Omental fat pad (tissue), 4 donors: ENCODE measurements around the gene PDCD4. TPM values are rescaled to one million over a fixed set of nuclear protein-coding genes. Genes with fewer than 3 reads are reported as not detected.

Experiments used
- ATAC-seq: fragments of 150-250 bp; one replicate; pipeline ENCODE4 v1.9.1; 2016; ENCODE audit warnings: mild to moderate bottlenecking, moderate library complexity; ENCODE audit not compliant: low FRiP score
- DNase-seq: peaks from one replicate; pipeline ENCODE4 v3.0.0-alpha.2; 2019; ENCODE audit warnings: low spot score
- total RNA-seq, 4 donors: library from RNA; depleted of rRNA; stranded (reverse); fragments of >200 nt; gene quantifications; one replicate each; pipeline ENCODE4 v1.1.0, GENCODE V29; 2016
- TF ChIP-seq, protein P1 (sequence below), 3 donors: fragments of 450-650 bp; IDR thresholded peaks; one replicate each; pipeline ENCODE4 v1.5.1; 2016 to 2017; ENCODE audit warnings: antibody characterized with exemption in 3 of 3, mild to moderate bottlenecking in 3 of 3, moderate library complexity in 2 of 3

PDCD4 gene
- total RNA-seq, 4 donors from 2014 or later: 69.7 to 127 (median 102) TPM

DNA sequence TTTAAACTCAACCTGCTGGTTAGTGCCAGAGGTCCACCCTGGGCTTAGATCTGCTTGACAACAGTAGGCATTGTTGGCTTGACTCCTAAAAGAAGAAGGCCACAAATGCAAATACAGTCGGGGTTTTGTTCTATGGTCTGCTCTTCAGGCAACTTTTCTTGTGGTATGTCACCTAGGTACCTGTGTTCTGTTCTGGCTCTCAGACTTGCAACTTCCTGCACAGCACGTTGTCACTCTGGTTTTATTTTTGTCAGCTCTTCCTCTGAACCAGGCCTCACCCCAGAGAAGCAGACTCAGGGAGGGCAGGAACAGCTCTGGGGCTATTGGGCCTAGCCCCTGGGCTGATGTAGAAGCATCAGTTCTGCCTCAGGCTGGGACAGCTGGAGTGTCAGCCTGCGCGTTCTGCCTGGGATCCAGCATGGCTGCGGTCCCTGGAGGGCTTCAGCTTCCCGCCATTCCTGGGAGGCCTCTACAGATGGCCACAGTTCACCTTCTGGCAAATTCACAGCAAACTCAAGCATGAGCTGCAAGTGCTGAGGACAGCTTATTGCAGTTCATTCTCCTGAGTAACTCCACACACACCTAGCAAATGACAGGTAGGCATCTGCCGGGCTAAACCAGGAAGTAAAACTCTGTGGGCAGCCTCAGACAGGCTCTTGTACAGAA is 11.0 kb upstream of the PDCD4 start:
- TF ChIP-seq, protein P1, sequence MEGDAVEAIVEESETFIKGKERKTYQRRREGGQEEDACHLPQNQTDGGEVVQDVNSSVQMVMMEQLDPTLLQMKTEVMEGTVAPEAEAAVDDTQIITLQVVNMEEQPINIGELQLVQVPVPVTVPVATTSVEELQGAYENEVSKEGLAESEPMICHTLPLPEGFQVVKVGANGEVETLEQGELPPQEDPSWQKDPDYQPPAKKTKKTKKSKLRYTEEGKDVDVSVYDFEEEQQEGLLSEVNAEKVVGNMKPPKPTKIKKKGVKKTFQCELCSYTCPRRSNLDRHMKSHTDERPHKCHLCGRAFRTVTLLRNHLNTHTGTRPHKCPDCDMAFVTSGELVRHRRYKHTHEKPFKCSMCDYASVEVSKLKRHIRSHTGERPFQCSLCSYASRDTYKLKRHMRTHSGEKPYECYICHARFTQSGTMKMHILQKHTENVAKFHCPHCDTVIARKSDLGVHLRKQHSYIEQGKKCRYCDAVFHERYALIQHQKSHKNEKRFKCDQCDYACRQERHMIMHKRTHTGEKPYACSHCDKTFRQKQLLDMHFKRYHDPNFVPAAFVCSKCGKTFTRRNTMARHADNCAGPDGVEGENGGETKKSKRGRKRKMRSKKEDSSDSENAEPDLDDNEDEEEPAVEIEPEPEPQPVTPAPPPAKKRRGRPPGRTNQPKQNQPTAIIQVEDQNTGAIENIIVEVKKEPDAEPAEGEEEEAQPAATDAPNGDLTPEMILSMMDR (IDR thresholded peaks at IDR 0.05): no peak
- ATAC-seq (no peak), DNase-seq (no peak)

DNA sequence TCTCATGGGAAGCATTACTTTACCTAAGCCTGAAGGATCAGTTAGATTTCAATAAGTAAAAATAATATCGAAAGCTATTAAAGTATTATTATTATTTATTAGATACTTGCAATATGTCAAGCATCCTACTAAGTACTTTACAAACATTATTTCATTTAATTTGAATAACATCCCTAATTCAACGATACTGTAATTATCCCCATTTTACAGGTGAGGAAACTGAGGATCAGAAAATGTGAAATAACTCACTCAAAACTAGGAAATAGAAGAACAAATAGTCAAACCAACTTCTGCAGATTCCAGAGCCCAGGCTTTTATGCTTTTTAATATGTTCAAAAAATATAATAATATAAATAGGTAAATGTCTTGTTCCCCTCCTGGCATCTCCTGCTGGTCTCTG is 10.3 kb upstream of the PDCD4 start:
- TF ChIP-seq, protein P1 (IDR thresholded peaks at IDR 0.05): no peak
- no peak for DNase-seq

DNA sequence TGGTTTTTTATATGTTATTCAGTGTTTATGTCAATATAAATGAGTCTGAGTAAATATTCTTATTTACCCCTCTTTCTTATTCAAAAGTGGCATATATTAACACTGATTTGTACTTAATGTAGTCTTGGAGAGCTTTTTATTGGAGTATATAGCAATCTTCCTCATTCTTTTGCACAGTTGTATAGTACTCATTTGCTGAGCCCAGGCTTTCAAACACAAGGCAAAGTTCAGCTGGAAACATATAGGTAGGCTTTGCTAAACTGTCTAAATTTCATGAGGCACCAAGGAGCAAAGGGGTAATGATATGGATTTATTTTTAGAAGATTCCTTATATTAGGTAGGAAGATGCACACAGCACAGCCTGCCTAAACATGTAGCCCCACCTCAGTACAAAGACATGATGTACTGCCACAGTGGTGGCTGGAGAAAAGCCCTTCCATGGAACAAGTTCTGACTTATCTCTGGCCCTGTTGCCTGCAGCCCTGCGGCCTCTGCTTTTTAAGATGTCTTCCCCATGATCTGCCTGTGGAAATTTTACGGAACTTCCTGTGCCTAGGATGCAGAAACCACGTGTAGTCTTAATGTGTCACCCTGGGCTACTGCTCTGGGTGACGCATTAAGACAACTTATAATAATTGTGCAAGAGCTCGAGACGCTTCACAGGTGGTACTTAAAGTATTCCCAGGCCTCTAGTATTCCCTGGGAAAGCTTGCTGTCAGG is 9.6 kb upstream of the PDCD4 start:
- ATAC-seq: no peak
- DNase-seq: no peak
- TF ChIP-seq, protein P1 (IDR thresholded peaks at IDR 0.05): no peak

More for the DNA sequence above, 10.3 kb upstream of the PDCD4 start:
- ATAC-seq: no peak

DNA sequence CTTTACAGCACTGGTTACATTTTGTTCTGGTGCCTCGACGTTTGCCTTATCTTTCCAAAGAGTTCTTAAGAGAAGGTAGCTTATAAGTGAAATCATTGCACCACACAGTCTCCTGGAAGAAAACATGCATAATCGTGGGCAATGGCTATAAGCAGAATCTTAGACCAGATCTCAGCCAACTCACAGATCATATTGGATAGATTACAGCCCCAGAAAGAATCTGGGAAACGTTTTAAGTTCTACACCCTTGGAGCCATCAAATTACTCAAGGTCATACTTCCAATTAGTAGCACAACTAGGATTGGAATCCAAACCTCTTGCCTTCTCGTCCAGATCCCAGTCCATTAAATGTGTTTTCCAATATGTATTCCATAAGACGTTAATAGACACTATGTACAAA is 8.8 kb upstream of the PDCD4 start:
- TF ChIP-seq, protein P1 (IDR thresholded peaks at IDR 0.05): no peak
- no peak for ATAC-seq
- no peak for DNase-seq

DNA sequence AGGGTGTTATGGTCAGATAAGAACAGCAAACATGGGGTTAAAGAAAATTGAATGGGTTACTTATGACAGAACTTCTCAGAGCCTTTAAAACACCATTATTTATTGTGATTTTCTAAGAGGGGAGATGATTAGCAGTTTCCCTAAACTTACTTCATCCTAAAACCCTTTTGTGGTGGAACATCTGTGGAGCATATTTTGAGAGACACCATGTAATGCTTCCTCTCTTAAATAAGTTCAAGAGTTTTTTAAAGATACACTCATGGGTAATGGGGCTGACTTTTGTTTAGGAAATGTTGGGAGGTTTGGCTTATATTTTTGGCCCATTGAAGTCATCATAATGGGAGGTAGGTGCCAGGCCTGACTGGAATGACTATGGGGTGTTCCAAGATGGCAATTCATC is 8.4 kb upstream of the PDCD4 start:
- DNase-seq: no peak
- ATAC-seq: no peak
- TF ChIP-seq, protein P1 (IDR thresholded peaks at IDR 0.05): no peak

DNA sequence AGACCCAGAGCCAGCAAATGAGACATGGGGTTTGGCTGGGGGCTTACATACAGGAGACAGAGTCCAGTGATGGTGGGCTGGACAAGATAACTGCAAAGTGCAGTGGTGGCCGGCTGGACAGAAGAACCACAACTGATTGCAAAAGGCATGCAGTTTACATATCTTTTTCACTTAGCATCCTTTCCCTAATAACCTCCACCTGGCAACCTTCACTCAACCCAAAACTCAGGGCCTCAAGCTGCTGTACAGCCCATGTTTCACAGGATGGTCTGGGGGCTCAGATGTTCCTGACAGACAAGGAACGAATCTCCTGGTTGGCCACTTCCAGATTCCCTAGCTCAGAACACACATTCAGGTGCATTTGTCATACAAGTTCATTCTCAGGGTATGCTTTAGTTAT is 7.8 kb upstream of the PDCD4 start:
- no peak for ATAC-seq
- TF ChIP-seq, protein P1 (IDR thresholded peaks at IDR 0.05): no peak
- no peak for DNase-seq

DNA sequence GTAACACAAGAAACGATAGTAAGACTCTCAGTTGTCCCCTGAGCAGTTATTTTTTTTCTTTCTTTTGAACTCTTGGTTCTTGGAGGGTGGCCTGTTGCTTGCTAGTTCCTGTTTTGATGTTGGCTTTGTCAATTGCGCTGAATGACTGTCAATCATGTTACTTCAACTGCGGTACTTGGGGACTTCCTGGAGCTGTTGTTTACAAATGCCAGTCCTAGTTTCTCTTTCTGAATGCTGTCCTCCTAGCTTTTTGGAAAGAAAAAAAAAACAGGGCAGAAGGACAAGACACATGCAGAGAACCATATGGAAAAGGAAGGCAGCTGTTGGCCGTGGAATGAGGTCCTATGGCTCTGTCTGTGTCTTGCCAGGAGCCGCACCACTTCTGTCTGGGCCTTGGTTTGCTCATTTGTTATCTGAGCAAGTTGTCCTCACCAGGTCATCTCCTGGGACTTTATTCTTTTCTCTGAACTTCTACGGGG is 7.0 kb upstream of the PDCD4 start:
- ATAC-seq (no peak), DNase-seq (no peak)
- TF ChIP-seq, protein P1 (IDR thresholded peaks at IDR 0.05): no peak
